RWPE2 (cell line): ENCODE results near the gene NRG2.

Experiments used
- ATAC-seq: fragments of 200-7000 bp; cut with Tn5 transposase; 3 replicates; pipeline ENCODE4 v1.9.1; 2021; ENCODE audit warnings: low read depth
- DNase-seq: peaks from one replicate; pipeline ENCODE4 v3.0.0-alpha.2; 2020; ENCODE audit warnings: low spot score
- H3K27ac ChIP-seq: fragments of 450-650 bp; 2 replicates; pipeline ENCODE4 v1.5.1; 2017; ENCODE audit warnings: mild to moderate bottlenecking; ENCODE audit not compliant: poor library complexity, severe bottlenecking
- H3K27me3 ChIP-seq: fragments of 250-450 bp; sonication (Bioruptor Pico); 2 replicates; pipeline ENCODE4 v1.5.1; 2021; ENCODE audit warnings: mild to moderate bottlenecking, moderate library complexity; ENCODE audit not compliant: insufficient read depth, poor library complexity, severe bottlenecking
- H3K36me3 ChIP-seq: fragments of 250-450 bp; sonication (Bioruptor Pico); 2 replicates; pipeline ENCODE4 v1.5.1; 2020; ENCODE audit warnings: low read depth, mild to moderate bottlenecking, moderate library complexity
- H3K4me1 ChIP-seq: fragments of 250-450 bp; sonication (Bioruptor Pico); 2 replicates; pipeline ENCODE4 v1.5.1; 2021; ENCODE audit warnings: mild to moderate bottlenecking, moderate library complexity; ENCODE audit not compliant: insufficient read depth, poor library complexity, severe bottlenecking
- H3K4me3 ChIP-seq: fragments of 250-450 bp; sonication (Bioruptor Pico); 2 replicates; pipeline ENCODE4 v1.5.1; 2021; ENCODE audit warnings: mild to moderate bottlenecking, moderate library complexity; ENCODE audit not compliant: severe bottlenecking
- H3K9me3 ChIP-seq: fragments of 250-450 bp; sonication (Bioruptor Pico); 2 replicates; pipeline ENCODE4 v1.5.1; 2021; ENCODE audit warnings: mild to moderate bottlenecking, moderate library complexity; ENCODE audit not compliant: severe bottlenecking
- TF ChIP-seq, protein P1 (sequence below): fragments of 450-650 bp; IDR thresholded peaks from one replicate; pipeline ENCODE4 v1.5.1; 2017; ENCODE audit warnings: mild to moderate bottlenecking, moderate library complexity; ENCODE audit not compliant: poor library complexity, severe bottlenecking

The NRG2 gene

GRCh38 chr5:139896718-139897117, 146.4 kb downstream of the NRG2 start:
- DNase-seq (no peak), ATAC-seq (no peak)
- H3K27ac ChIP-seq, result no peak overlapping the region
- H3K36me3 ChIP-seq, result no peaks in the 10 kb centered on the region
- H3K4me3 ChIP-seq, result no peak overlapping the region
- H3K9me3 ChIP-seq, result no peaks in the 10 kb centered on the region
- peaks cover 7% of the 10 kb centered on the region for H3K27me3 ChIP-seq
- H3K4me1 ChIP-seq, result no peaks in the 10 kb centered on the region
- TF ChIP-seq, protein P1, sequence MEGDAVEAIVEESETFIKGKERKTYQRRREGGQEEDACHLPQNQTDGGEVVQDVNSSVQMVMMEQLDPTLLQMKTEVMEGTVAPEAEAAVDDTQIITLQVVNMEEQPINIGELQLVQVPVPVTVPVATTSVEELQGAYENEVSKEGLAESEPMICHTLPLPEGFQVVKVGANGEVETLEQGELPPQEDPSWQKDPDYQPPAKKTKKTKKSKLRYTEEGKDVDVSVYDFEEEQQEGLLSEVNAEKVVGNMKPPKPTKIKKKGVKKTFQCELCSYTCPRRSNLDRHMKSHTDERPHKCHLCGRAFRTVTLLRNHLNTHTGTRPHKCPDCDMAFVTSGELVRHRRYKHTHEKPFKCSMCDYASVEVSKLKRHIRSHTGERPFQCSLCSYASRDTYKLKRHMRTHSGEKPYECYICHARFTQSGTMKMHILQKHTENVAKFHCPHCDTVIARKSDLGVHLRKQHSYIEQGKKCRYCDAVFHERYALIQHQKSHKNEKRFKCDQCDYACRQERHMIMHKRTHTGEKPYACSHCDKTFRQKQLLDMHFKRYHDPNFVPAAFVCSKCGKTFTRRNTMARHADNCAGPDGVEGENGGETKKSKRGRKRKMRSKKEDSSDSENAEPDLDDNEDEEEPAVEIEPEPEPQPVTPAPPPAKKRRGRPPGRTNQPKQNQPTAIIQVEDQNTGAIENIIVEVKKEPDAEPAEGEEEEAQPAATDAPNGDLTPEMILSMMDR, result no peak

DNA sequence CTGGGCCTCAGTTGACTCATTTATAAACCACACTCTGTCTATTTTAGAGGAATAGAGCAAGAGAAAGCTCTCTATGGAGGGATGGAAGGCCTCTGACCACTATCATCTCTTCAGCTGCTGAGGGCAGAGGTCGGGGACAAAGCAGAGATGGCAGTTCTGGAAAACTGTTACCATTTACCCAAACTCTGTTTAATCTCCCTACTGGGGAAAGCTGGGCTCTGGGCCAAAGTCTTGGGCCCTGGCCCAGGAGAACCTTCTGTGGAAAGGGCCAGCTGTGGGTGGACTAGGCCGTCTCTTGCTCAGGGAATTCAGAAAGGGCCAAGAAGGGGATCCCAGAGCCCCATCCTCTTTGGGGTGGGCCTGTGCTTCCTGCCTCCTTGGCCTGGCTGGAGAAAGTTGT, 147.5 kb downstream of the NRG2 start:
- H3K9me3 ChIP-seq, result no peaks in the 10 kb centered on the region
- DNase-seq (no peak), ATAC-seq (no peak)
- H3K27me3 ChIP-seq, result no peaks in the 10 kb centered on the region
- H3K4me1 ChIP-seq, result no peaks in the 10 kb centered on the region
- H3K4me3 ChIP-seq, result no peak overlapping the region
- no peak overlapping the region for H3K27ac ChIP-seq
- no peaks in the 10 kb centered on the region for H3K36me3 ChIP-seq
- TF ChIP-seq, protein P1, result no peak

DNA sequence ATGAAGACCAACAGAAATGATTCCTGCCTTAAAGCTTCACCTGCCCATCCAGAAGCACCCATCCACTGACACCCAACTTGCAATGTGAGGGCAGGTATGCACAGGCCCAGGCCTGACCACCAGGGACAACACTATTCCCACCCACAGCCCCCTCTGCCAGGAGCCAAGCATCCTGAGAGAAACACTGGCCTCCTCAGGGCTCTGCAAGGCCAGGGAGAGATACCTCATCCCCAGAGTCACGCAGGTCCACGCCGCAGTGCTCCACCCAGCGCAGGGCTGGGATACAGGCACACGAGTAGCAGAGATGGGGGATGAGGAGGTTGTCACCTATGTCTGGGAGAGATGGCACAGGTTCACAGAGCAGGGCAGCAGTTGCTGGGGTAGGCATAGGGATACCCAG, 148.1 kb downstream of the NRG2 start:
- ATAC-seq (no peak), DNase-seq (no peak)
- Histone ChIP-seq H3K36me3 (no peaks in the 10 kb centered on the region), H3K9me3 (no peaks in the 10 kb centered on the region), H3K27me3 (no peaks in the 10 kb centered on the region), H3K4me3 (no peak overlapping the region), H3K27ac (no peak overlapping the region), H3K4me1 (no peaks in the 10 kb centered on the region)
- TF ChIP-seq, protein P1, result no peak

DNA sequence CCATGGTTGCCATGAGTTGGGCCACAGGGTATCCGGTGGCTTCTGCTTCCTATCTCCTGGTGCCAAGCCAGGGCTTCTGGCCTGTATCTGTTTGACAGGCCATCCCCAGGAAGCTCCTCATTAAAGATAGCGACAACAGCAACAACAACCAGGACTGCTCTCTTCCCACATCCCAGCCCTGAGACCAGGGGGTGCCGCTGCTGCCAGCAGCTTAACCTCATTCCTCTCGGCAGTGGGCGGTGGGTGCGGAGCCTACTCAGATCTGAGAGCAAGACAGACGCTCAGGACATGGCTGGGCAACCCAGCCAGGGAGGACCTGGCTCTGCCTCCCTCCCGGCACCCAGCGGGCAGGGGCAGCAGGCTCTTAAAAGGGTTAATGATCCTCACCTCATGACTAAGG, 149.2 kb downstream of the NRG2 start:
- Histone ChIP-seq H3K36me3 (no peaks in the 10 kb centered on the region), H3K27me3 (no peaks in the 10 kb centered on the region)
- no peak for ATAC-seq

GRCh38 chr5:139889410-139889809, 153.7 kb downstream of the NRG2 start:
- H3K4me1 ChIP-seq, result no peaks in the 10 kb centered on the region
- H3K36me3 ChIP-seq, result no peaks in the 10 kb centered on the region
- no peak overlapping the region for H3K4me3 ChIP-seq
- no peaks in the 10 kb centered on the region for H3K9me3 ChIP-seq
- H3K27me3 ChIP-seq, result no peaks in the 10 kb centered on the region
- DNase-seq (no peak), ATAC-seq (no peak)
- H3K27ac ChIP-seq, result no peak overlapping the region
- TF ChIP-seq, protein P1, result no peak

More for the DNA sequence above, 149.2 kb downstream of the NRG2 start:
- TF ChIP-seq, protein P1, result no peak
- H3K27ac ChIP-seq, result no peak overlapping the region
- no peaks in the 10 kb centered on the region for H3K9me3 ChIP-seq
- H3K4me3 ChIP-seq, result no peak overlapping the region
- DNase-seq, result no peak
- H3K4me1 ChIP-seq, result no peaks in the 10 kb centered on the region
